Hematopoietic multipotent progenitor cell treated with erythropoietin and hydrocortisone succinate and interleukin-3 and kit ligand, for 17 days (in vitro differentiated cells): ENCODE data around the gene CACNA1C.

Experiments used
- DNase-seq: peaks from one replicate; pipeline ENCODE4 v3.0.0-alpha.2; 2015; ENCODE audit warnings: low spot score

CACNA1C gene

GRCh38 chr12:2171672-2172426 is 119.1 kb downstream of the CACNA1C start:
- no peak for DNase-seq

DNA sequence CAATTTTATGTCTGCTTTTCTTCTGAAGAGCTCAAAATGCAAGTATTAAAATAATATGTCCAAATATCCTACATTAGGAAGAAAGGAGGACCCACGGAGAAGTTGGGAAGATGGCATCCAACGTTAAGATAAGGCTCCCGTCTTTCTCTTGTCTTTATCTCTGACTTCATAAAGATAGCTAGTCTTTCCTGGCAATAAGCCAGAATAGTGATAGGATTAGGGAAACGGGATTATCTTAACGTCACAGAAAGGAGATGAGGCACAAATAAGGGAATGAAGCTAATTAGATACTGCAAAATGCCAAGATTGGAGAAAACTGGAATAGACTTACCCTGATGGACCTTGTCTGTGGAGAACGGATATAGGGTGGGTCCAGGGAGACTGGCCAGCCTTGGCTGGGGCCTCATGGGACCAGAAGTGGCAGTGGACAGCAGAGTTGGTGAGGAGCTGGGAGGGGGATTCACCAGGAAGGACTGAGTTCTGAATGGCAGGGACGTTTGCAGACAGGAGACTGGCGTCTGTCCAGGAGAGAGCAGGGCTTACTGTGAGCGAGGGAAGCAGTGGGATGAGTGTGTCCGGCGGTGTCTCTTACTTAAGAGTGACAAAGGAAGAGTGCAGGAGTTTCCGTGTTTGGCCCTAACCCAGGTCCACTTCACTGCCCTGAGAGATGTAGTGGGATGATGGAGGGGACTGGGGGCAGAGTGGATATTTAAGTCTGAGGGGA is 119.9 kb downstream of the CACNA1C start:
- DNase-seq = no peak

- DNase-seq = no peak
These were observed 121.2 kb downstream of the CACNA1C start for GRCh38 chr12:2173971-2174370.

GRCh38 chr12:2177003-2177402 is 124.2 kb downstream of the CACNA1C start:
- no peak for DNase-seq

DNA sequence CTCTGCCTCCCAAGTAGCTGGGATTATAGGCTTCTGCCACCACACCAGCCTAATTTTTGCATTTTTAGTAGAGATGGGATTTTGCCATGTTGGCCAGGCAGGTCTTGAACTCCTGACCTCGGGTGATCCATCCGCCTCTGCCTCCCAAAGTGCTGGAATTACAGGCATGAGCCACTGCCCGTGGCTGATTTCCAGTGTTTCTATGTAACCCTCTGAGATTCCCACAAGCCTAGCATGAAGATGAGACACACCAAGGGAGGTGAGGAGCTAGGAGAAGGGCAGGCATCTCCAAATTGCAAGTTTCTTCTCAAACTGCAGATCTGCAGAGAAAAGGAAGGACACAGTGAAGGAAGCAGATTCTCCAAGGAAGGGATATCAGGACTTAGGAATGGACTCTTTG is 125.0 kb downstream of the CACNA1C start:
- DNase-seq = no peak

DNA sequence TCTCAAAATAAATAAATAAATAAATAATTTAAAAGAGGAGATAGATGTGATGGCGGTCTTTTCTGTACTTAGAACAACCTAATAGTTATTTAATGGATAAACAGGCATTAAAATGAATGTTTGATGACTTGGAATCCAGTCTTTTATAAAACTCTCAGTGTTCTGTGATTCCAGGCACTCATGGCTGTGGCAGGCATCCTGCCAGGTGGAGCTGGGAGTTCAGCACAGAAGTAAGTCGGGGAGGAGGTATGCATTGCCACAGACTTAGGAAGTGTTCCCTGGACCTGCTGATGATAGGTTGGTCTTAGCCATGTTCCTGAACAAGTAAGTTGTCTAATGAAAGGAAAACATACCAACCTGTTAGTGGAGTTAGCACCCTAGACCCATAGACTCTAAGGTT is 126.3 kb downstream of the CACNA1C start:
- no peak for DNase-seq

- no peak for DNase-seq
These were observed 127.4 kb downstream of the CACNA1C start for GRCh38 chr12:2179953-2180736.

GRCh38 chr12:2180737-2181082 is 127.9 kb downstream of the CACNA1C start:
- no peak for DNase-seq

DNA sequence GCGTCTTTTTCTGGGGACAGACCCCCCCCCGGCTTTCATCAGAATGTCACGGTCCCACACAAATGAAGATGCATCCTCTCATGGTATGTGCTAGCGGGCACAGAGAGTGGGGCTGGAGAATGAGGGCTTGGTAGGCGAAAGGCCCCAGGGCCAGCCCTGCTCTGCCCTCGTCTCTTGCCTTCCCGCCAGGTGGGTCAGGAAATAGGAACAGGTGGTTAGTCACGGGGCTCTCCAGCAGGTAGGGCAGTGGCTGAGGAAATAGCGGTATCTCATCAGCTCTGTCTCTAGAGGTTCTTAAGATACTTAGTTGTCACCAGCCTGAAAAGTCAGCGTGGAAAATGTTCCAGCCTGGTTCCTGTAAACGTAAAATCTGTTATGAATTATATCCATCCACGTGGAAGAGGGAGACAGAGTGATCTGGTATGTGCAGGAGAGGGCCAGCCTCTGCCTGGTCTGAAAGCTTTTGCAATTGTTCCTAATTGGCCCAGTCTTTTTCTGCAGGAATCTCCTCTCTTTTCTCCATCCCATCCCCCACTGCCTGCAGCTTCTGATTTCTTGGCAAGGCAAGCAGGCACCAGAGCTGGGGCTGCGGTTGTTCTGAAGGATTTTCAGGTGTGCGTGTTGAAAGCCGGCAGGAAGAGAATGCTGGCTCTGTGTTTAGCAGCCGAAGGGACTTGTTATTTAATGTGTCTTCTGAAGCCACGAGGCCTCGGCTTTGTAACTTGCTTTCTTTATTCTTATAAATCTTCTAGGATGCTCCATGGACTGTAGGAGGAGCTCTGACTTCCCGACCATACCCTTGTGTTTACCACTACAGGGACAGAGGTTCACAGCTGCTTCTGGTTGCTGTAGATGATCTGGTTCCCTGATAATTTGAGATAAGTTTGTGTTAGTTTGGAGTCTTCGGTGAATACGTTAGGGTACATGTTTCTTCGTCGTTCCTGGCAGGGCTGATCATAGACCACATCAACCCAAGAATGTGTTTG is 131.1 kb downstream of the CACNA1C start:
- no peak for DNase-seq

DNA sequence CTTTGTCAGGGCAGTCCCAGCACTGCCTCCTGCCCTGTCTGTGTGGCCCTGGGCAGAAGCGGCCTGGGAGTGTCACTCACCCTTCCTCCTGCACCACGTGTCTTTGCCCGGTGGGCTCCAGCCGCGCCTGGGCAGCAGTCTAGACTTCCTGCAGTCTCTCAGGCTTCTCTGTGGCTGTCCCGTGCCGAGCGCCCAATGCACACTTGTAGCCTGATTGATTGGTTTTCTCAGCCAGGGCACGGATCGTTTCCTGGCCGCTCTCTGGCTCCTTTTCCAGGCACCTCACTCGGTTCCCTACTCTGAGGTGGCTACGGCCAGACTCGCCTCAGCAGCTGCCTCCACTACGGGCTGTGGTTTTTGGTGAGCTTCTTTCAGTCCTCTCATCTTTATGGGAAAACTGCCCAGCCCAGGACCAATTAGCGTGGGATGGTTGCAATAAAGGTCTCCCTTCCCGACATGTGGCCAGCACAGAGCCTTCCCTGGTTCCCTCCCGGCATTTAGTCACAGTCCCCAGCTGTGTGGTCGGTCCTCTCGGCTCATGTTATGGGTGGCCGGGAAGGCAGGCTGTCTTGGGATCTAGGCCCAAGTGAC is 133.1 kb downstream of the CACNA1C start:
- DNase-seq = no peak

- no peak for DNase-seq
These were observed 134.6 kb downstream of the CACNA1C start for GRCh38 chr12:2187195-2187945.

- no peak for DNase-seq
These were observed 137.3 kb downstream of the CACNA1C start for GRCh38 chr12:2190085-2190484.

DNA sequence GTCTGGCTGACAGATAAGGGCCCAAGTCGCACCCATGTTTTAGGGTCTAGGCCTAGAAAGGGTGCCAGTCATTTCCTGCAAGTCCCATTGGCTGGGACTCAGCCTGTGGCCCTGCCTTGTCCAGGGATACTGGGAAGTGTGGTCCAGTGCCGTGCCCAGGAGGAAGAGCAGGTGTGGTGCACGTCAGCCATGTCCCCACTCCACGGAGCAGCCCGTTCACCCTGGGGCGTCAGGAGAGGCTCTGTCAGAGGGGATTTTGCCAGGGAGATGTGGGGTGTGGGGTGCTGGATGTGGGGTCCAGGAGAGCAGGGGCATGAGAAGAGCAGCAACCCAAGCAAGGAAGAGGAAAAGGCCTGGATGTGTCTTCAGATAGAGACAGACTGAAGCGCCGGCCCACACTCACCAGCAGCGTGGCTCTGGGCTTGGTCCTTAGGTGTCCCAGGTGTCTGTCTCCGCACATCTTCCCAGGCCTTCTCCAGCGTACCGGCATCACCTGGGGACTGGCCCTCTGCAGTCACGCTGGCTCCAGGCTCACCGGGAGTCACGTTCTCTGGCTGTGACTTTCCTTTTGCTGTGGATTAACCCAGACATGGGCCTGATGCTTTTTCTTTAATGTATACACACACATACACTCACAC is 138.2 kb downstream of the CACNA1C start:
- DNase-seq = no peak

GRCh38 chr12:2191534-2192153 is 138.9 kb downstream of the CACNA1C start:
- no peak for DNase-seq

DNA sequence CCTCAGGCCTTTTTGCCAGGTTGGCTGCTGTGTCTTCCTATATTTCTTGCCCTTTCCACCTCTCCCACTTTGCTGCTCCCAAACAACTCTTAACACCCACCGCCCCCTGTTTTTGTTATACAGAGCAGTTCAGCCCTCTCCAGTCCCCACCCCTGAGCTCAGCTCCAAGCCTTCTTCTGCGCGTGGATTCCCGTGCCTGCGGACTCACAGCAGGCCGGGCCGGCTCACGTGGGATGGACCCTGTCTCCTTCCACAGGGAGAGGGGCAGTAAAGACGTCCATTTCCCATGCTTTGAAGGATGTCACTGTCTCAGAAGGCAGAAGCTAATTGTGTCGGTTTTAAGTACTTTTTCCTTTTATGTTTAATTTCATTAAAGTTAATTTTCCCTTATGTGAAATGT is 139.4 kb downstream of the CACNA1C start:
- no peak for DNase-seq

- no peak for DNase-seq
These were observed 141.3 kb downstream of the CACNA1C start for GRCh38 chr12:2194060-2194459.

- DNase-seq = no peak
These were observed 141.8 kb downstream of the CACNA1C start for GRCh38 chr12:2194571-2194970.

- no peak for DNase-seq
These were observed 142.3 kb downstream of the CACNA1C start for GRCh38 chr12:2195085-2195484.

GRCh38 chr12:2198005-2198501 is 145.3 kb downstream of the CACNA1C start:
- DNase-seq = no peak
